ENCODE results near the gene LEAP2.

Gene LEAP2

DNA sequence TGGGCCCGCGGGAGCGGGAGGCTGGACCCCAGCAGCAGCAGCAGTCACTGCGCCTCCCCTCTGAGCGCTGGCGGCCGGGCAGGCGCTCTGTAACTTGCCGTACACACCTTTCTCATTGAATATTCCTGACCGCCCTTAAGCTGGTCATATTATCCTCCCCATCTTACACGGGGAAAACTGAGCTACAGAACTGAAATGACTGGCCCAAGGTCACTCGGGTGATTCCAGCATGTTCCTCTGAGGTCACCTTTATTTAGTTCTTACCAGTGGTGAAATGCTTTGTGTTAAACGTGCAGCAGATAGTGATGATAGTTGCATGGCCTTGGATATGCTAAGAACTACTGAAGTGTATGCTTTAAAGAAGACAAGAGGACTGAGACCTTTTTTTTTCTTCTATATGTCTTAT lies 6.4 kb upstream of the LEAP2 start:
- TF ChIP-seq TEAD4 (IDR thresholded peaks at IDR 0.05) (no peak), CEBPB (IDR thresholded peaks at IDR 0.05) (no peak), FOXM1 (IDR thresholded peaks at IDR 0.05; ENCODE audit: borderline replicate concordance, low read depth) (no peak), TCF12 (IDR thresholded peaks at IDR 0.05; ENCODE audit: low read depth) (no peak)
- TF ChIP-seq, protein P1, sequence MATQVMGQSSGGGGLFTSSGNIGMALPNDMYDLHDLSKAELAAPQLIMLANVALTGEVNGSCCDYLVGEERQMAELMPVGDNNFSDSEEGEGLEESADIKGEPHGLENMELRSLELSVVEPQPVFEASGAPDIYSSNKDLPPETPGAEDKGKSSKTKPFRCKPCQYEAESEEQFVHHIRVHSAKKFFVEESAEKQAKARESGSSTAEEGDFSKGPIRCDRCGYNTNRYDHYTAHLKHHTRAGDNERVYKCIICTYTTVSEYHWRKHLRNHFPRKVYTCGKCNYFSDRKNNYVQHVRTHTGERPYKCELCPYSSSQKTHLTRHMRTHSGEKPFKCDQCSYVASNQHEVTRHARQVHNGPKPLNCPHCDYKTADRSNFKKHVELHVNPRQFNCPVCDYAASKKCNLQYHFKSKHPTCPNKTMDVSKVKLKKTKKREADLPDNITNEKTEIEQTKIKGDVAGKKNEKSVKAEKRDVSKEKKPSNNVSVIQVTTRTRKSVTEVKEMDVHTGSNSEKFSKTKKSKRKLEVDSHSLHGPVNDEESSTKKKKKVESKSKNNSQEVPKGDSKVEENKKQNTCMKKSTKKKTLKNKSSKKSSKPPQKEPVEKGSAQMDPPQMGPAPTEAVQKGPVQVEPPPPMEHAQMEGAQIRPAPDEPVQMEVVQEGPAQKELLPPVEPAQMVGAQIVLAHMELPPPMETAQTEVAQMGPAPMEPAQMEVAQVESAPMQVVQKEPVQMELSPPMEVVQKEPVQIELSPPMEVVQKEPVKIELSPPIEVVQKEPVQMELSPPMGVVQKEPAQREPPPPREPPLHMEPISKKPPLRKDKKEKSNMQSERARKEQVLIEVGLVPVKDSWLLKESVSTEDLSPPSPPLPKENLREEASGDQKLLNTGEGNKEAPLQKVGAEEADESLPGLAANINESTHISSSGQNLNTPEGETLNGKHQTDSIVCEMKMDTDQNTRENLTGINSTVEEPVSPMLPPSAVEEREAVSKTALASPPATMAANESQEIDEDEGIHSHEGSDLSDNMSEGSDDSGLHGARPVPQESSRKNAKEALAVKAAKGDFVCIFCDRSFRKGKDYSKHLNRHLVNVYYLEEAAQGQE (IDR thresholded peaks at IDR 0.05; ENCODE audit: low read depth), result no peak

DNA sequence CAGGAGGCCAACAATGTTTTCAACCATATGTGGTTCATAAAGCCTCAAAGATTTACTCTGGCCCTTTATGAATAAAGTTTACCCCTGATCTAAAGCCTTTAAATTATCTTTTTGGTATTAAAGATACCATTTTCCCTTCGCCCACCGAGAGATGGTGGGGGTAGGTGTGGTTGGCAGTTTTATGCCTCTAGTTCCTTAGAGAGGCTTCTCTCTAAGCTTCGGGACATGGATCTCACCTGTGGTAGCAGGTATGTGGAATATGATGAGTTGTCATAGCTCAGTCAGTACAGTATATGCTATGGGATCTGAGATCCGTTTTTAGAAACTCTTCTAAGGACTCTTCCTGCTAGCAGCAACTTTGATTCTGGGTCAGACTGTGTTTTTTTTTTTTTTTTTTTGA lies 4.7 kb upstream of the LEAP2 start:
- TF ChIP-seq, protein P1 (IDR thresholded peaks at IDR 0.05; ENCODE audit: low read depth), result no peak
- TF ChIP-seq CEBPB (IDR thresholded peaks at IDR 0.05), result no peak
- TF ChIP-seq TEAD4 (IDR thresholded peaks at IDR 0.05), result no peak
- TF ChIP-seq EGR1 (IDR thresholded peaks at IDR 0.05), result no peak
- TF ChIP-seq, protein P2, sequence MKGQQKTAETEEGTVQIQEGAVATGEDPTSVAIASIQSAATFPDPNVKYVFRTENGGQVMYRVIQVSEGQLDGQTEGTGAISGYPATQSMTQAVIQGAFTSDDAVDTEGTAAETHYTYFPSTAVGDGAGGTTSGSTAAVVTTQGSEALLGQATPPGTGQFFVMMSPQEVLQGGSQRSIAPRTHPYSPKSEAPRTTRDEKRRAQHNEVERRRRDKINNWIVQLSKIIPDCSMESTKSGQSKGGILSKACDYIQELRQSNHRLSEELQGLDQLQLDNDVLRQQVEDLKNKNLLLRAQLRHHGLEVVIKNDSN (IDR thresholded peaks at IDR 0.05), result no peak
- no peak for TF ChIP-seq RAD21 (IDR thresholded peaks at IDR 0.05; ENCODE audit: low read depth)
- TF ChIP-seq, protein P3, sequence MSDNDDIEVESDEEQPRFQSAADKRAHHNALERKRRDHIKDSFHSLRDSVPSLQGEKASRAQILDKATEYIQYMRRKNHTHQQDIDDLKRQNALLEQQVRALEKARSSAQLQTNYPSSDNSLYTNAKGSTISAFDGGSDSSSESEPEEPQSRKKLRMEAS (IDR thresholded peaks at IDR 0.05), result no peak
- no peak for TF ChIP-seq YY1 (IDR thresholded peaks at IDR 0.05; ENCODE audit: low read depth)
- no peak for TF ChIP-seq CREB1 (IDR thresholded peaks at IDR 0.05; ENCODE audit: low read depth)
- TF ChIP-seq ZBTB7A (IDR thresholded peaks at IDR 0.05; ENCODE audit: low read depth), result no peak
- no peak for TF ChIP-seq TAF1 (IDR thresholded peaks at IDR 0.05; ENCODE audit: low read depth)

DNA sequence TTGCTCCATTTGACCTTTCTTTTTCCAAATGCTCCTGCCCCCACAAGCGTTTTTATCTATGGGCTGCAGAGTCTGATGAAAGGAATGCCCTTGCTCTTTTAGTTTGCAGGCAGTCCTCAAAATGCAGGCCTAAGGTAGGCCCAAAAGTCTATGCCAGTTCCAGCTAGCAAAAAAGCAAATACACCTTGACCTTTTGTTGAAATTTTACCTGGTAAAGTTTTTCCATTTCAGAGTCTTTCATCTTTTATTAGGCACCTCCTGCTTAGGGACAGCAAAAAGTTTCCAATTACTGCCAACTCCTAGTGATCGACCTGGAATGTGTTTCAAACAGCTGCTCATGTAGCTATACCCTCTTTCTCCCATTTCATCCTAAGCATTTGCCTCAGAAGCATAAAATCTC lies 2.7 kb upstream of the LEAP2 start:
- TF ChIP-seq TEAD4 (IDR thresholded peaks at IDR 0.05) (no peak), RAD21 (IDR thresholded peaks at IDR 0.05; ENCODE audit: low read depth) (no peak), TCF12 (IDR thresholded peaks at IDR 0.05; ENCODE audit: low read depth) (no peak), FOXM1 (IDR thresholded peaks at IDR 0.05; ENCODE audit: borderline replicate concordance, low read depth) (no peak), CREB1 (IDR thresholded peaks at IDR 0.05; ENCODE audit: low read depth) (no peak)
- TF ChIP-seq, protein P2 (IDR thresholded peaks at IDR 0.05), result no peak
- TF ChIP-seq, protein P3 (IDR thresholded peaks at IDR 0.05), result no peak

DNA sequence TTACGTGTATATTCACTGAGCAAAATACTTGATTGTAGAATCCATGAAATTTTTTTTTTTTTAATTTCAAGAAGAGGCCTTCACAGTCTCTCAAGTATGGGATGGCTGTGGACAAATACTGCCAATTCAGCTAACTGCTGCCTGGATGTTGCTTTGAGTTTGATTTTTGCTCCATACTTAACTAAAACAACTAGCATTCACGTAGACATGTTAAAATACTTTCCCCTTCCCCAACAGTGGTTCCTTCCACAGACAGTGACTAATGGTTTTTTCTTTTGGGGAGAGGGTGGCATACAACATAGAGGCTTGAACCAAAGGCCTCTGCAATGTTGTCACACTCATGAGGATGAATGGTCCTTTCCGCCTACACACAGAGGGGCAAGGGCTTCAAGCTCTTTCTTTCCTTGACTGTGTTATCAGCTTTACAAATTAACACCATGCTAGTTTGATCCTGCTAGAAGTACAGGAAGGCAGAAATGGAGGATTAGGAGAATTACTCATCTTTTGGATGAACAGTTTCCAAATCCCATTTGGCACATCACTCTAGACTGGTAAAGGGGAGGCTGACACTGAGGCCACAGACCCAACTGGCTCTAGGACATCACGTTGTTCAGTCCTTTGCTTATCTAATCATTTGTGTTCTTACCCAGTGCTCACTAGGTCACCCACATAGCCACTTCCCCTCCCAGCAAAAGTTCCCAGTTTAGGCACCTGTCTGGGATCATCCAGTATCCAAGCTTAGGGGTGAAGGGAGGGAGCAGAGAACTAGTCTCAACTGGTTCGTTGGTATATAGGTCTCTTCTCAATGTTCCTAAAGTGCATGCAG lies 1.8 kb upstream of the LEAP2 start:
- TF ChIP-seq ZBTB7A (IDR thresholded peaks at IDR 0.05; ENCODE audit: low read depth) (no peak), TCF12 (IDR thresholded peaks at IDR 0.05; ENCODE audit: low read depth) (no peak), YY1 (IDR thresholded peaks at IDR 0.05; ENCODE audit: low read depth) (no peak), EP300 (IDR thresholded peaks at IDR 0.05; ENCODE audit: borderline replicate concordance) (no peak), FOXM1 (IDR thresholded peaks at IDR 0.05; ENCODE audit: borderline replicate concordance, low read depth) (no peak), TEAD4 (IDR thresholded peaks at IDR 0.05) (no peak), EGR1 (IDR thresholded peaks at IDR 0.05) (no peak), CEBPB (IDR thresholded peaks at IDR 0.05) (no peak), TAF1 (IDR thresholded peaks at IDR 0.05; ENCODE audit: low read depth) (no peak), RAD21 (IDR thresholded peaks at IDR 0.05; ENCODE audit: low read depth) (no peak), CREB1 (IDR thresholded peaks at IDR 0.05; ENCODE audit: low read depth) (no peak), NFIC (IDR thresholded peaks at IDR 0.05) (no peak)
- TF ChIP-seq, protein P1 (IDR thresholded peaks at IDR 0.05; ENCODE audit: low read depth), result no peak
- TF ChIP-seq, protein P3 (IDR thresholded peaks at IDR 0.05), result no peak
- TF ChIP-seq, protein P2 (IDR thresholded peaks at IDR 0.05), result no peak
